OCI-LY1 (cell line): Measurements from ENCODE around the gene CELF2.

Experiments
- CTCF ChIP-seq: fragments of 200-600 bp; sonication (generic), shearing (Covaris generic); IDR thresholded peaks from 2 replicates; pipeline ENCODE4 v1.5.1; 2017; ENCODE audit warnings: mild to moderate bottlenecking, antibody characterized with exemption, low read length, moderate library complexity, mixed read lengths
- EZH2 ChIP-seq: fragments of 200-600 bp; sonication (generic), shearing (Covaris generic); IDR thresholded peaks from 2 replicates; pipeline ENCODE4 v1.8.0; 2017; ENCODE audit warnings: borderline replicate concordance, mixed run types, mild to moderate bottlenecking, antibody characterized with exemption, low read length, moderate library complexity, mixed read lengths

- TF ChIP-seq CTCF = no peak
- no peak for TF ChIP-seq EZH2
Observed at GRCh38 chr10:11235771-11236170, 218.1 kb downstream of the CELF2 start.
